Measurements from ENCODE around the gene NCOA3. TPM values are rescaled to one million over a fixed set of nuclear protein-coding genes. Genes with fewer than 3 reads are reported as not detected.

NCOA3 gene
- total and polyA plus RNA-seq, 8 donors: 34.5 to 41.5 (median 38.2) TPM

DNA sequence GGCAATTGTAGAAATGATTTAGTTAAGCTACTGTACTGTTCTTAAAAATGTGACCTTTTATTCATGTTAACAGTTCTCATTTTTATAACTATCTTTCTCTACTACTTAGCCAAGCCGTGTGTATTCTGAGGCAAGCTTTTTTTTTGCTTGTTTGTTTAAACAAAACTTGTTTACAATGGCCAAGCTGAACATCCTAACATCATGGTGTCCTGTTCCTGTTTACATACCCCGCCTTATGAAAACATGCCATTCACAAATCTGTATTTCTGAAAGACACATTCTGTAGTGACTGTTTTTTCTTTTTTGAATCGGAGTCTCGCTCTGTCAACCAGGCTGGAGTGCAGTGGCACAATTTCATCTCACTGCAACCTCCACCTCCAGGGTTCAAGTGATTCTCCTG is 140.9 kb downstream of the NCOA3 start:
- Histone ChIP-seq H3K27ac (no peak overlapping the region), H3K4me1 (no peaks in the 10 kb centered on the region), H3K4me3 (no peak overlapping the region), H3K27me3 (no peaks in the 10 kb centered on the region), H3K9me3 (no peaks in the 10 kb centered on the region), H3K36me3 (peaks cover 0 to 96% of the 10 kb centered on the region in 2 donors)
- ATAC-seq (no peak), DNase-seq (no peak)
- intact Hi-C loops (cut with DNase I): no loop called here
- TF ChIP-seq, protein P1, sequence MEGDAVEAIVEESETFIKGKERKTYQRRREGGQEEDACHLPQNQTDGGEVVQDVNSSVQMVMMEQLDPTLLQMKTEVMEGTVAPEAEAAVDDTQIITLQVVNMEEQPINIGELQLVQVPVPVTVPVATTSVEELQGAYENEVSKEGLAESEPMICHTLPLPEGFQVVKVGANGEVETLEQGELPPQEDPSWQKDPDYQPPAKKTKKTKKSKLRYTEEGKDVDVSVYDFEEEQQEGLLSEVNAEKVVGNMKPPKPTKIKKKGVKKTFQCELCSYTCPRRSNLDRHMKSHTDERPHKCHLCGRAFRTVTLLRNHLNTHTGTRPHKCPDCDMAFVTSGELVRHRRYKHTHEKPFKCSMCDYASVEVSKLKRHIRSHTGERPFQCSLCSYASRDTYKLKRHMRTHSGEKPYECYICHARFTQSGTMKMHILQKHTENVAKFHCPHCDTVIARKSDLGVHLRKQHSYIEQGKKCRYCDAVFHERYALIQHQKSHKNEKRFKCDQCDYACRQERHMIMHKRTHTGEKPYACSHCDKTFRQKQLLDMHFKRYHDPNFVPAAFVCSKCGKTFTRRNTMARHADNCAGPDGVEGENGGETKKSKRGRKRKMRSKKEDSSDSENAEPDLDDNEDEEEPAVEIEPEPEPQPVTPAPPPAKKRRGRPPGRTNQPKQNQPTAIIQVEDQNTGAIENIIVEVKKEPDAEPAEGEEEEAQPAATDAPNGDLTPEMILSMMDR (IDR thresholded peaks at IDR 0.05): no peak

GRCh38 chr20:47645632-47646031 is 143.9 kb downstream of the NCOA3 start:
- intact Hi-C loops (cut with DNase I): no loop called here
- TF ChIP-seq, protein P1 (IDR thresholded peaks at IDR 0.05): no peak
- H3K27ac ChIP-seq: no peak overlapping the region
- no peaks in the 10 kb centered on the region for H3K9me3 ChIP-seq
- no peak overlapping the region for H3K4me3 ChIP-seq
- peaks cover 0 to 96% of the 10 kb centered on the region in 2 donors for H3K36me3 ChIP-seq
- ATAC-seq: no peak
- no peaks in the 10 kb centered on the region for H3K27me3 ChIP-seq
- no peak for DNase-seq
- no peaks in the 10 kb centered on the region for H3K4me1 ChIP-seq

- intact Hi-C loops (cut with DNase I): no loop called here
- TF ChIP-seq, protein P1 (IDR thresholded peaks at IDR 0.05): no peak
- no peaks in the 10 kb centered on the region for H3K27me3 ChIP-seq
- H3K4me1 ChIP-seq: no peaks in the 10 kb centered on the region
- no peak overlapping the region for H3K27ac ChIP-seq
- H3K9me3 ChIP-seq: no peaks in the 10 kb centered on the region
- ATAC-seq (no peak), DNase-seq (no peak)
- no peak overlapping the region for H3K4me3 ChIP-seq
- H3K36me3 ChIP-seq: peaks cover 0 to 96% of the 10 kb centered on the region in 2 donors
Observed at GRCh38 chr20:47647994-47648393, 146.3 kb downstream of the NCOA3 start.

- Histone ChIP-seq H3K4me1 (no peaks in the 10 kb centered on the region), H3K4me3 (no peak overlapping the region), H3K27me3 (no peaks in the 10 kb centered on the region), H3K27ac (no peak overlapping the region), H3K9me3 (no peaks in the 10 kb centered on the region), H3K36me3 (peaks cover 0 to 99% of the 10 kb centered on the region in 2 donors)
- TF ChIP-seq, protein P1 (IDR thresholded peaks at IDR 0.05): no peak
- ATAC-seq: no peak
- no peak for DNase-seq
- intact Hi-C loops (cut with DNase I): no loop called here
Observed at GRCh38 chr20:47648943-47649342, 147.3 kb downstream of the NCOA3 start.

GRCh38 chr20:47652301-47652700 is 150.6 kb downstream of the NCOA3 start:
- H3K9me3 ChIP-seq: no peaks in the 10 kb centered on the region
- no peaks in the 10 kb centered on the region for H3K27me3 ChIP-seq
- intact Hi-C loops (cut with DNase I): no loop called here
- no peak overlapping the region for H3K27ac ChIP-seq
- H3K4me3 ChIP-seq: no peak overlapping the region
- peaks cover 0 to 88% of the 10 kb centered on the region in 2 donors for H3K36me3 ChIP-seq
- TF ChIP-seq, protein P1 (IDR thresholded peaks at IDR 0.05): no peak
- no peak for DNase-seq
- no peaks in the 10 kb centered on the region for H3K4me1 ChIP-seq
- ATAC-seq: no peak
